HuH-7.5 (cell line): Measurements from ENCODE around the gene TMEM17.

Experiments used
- DNase-seq: peaks from one replicate; pipeline ENCODE4 v3.0.0; 2011; ENCODE audit warnings: low spot score

TMEM17 gene

DNA sequence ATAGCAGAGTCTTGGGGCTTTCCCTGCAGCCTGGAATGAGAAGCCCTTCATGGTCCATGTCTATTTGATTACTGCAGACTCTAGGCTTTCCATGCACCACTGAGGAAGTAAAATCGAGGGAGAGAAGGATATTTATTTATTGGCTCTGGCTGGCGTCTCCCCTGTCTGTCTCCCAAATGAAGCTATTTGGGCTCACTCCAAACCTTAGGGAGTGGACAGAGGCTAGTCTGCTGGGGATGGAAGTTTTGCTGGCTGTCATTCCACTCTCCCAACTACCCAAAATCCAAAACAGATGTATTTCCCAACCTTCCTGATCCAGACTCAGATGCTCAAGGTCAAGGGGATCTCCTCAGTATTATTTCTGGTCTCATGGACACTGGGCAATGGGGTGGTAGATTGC lies 33.7 kb downstream of the TMEM17 start:
- no peak for DNase-seq

DNA sequence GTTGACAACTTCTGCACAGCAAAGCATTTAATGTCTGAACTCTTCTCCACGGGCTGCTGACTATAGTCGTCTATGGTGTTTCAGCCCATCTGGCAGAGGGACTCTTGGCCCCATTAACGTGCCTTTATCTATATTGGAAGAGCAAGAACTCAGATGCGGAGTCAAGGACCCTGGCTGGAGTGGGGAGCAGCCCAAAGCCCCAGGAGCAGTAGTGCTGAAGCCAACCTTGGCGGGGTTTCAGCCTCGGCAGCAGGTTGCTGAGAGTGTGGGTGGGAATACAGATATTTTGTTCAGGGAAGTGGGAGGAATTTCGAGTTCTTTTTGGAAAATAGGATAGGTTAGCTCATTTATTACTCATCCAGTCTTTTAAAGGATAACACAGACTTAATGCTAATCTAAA lies 34.2 kb downstream of the TMEM17 start:
- no peak for DNase-seq

DNA sequence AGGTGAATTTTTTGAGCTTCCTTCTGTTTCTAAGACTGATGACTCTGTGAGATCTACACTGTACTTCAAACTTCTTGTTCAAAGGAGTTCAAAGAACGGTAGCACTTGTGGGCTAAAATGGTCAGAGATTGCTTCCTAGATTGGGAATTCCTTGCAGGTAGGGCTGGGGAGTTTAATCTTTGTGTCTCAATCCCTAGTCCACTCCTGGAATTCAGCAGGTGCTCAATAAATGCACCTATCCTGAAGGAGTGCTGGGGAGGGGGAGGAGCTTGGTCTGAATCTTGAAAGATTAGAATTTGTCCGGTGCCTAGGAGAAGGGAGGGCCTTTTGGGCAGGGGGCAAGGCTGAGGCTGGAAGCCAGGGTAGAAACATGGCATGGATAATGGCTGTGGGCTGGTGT lies 34.6 kb downstream of the TMEM17 start:
- no peak for DNase-seq

DNA sequence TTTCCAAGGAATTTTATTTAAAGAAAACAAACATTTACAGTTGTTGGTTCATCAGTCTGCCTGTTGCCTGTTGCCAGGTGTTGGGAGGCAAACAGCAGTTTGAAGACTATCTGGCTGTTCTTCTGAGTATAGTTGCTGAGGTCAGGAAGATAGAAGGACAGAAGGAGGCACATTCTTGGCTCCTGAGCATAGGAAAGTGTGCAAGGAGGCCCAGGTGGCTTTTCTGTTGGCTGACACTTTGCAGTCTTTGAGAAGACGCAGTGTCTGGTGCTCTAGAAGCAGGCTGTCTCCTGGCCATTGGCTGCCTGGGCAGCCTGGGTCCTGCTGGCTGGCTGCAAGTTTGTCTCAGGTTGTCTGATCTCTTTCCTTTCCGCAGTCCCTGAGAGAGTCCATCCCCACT lies 36.4 kb downstream of the TMEM17 start:
- DNase-seq, result no peak

DNA sequence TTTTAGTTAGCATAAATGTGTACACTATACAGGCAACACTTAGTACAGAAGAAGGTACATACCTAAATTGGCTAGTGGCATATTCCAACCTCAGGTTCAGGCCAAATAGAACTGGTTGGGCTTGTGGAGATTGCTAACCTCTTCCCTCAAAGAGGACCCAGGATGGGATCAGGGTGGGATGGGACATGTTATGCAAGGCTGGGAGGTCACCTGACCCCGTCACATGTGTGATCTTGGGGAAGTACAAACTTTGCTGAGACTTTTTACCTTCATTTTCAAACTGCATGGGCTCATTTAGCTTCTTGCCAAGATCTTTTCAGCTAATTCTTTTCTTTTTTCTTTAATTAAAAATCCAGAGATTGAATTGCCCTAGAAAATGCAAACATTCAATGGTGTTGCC lies 36.9 kb downstream of the TMEM17 start:
- DNase-seq, result no peak

DNA sequence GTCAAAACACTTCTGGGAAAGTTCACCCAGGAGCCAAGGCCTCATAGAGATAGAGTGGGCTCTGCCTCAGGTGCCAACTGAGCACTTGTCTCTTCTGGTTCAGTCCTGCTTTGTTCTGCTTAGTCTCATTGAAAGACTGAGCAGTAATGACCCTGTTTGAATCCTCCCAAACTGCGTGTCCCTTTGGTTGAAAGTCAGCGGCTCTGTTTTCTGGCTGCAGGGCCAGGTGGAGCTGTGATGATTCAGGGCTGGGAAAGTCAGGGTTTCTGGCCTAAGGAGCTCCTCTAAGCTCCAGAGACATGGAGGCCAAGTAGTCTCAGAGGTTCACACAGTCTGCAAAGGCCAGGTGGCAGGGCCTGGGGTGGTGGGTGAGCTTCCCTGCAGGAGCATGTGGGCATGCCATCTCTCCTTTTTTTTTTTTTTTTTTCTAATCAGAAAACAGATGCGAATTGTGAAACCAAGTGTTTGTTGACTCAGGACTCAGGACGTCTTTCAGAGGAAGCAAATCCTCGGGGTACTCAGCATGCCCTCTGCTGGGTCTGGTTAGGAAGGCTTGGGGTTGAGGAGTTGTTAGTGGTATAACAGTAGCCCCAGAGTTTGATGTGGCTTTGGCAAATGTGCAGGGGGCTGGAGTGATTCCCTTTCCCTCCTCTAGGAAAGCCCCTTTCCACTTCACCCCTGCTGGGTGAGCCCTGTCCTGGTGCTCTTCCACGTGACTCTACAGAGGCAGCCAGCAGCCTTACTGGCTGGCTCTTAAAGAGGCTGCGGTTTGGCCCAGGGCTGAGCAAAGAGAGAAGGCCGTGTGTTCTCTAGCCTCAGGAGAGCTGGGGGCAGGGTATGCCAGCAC lies 38.3 kb downstream of the TMEM17 start:
- DNase-seq, result peak; percentile 47

DNA sequence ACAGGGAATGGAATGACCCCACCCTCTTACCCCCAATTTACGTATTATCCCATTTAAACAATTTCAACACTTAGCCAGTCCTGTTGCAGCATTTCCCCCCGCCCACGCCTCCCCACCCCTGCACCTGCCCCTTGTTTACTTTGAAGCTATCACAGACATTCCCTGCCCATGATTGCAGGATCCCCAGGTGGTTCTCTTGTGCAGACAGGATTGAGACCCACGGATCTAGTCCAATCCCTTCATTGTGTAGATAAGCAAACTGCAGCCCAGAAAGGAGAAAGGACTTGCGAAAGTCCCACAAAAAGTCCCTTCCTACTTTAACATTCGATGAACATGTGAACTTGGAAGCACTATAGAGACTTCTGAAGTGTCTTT lies 38.9 kb downstream of the TMEM17 start:
- DNase-seq, result no peak

DNA sequence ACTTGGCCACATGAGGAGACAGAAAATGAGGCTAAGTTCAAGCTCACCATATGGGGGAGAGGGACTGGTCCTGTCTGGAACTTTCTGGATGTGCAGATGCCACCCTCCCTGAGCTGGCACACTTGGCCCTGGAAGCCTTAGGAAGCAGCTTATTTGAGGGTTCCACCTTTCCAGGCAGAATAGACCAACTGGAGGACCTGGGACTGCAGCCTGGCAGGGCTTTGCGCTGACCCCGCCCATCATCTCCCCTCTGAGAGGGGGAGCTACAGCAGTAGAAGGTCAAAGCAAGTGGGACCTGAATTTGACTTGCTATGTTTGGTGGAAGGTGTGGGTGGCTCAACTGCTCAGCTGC lies 39.5 kb downstream of the TMEM17 start:
- no peak for DNase-seq

DNA sequence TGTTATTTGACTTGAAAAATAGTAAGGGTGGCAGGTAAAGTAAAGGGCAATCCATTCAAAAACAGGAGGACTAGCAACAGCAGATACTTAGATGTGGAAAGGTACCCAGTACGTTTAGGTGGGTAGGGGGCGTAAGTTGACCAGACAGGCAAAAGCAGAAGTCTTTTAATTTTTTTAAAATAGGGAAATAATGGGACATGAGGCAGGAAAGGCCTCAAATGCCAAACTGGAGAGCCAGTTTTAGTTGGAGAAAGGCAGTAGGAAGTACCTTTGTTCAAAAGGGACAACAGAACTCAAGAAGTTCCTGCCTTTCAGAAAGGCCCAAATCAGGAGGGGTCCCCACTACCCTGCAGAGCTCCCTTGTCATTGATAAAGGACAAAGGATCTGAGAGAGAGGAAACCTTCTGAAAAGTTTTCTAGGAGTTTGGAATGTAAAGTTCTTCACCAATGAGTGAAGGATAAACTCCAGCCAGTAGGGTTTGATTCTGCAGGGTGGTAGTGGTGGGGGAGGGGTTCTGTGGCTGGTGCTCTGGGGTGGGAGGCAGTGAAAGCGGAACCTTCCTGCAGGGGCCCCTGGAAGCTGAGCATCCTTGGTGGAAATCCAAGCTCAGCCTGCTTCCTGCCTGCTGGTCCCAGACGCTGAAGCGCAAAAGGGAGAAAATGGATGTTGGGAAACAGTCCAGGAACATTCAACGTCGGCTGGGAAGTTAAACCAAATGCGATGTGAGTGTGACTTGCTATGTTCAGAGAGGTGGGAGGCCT lies 40.1 kb downstream of the TMEM17 start:
- no peak for DNase-seq

DNA sequence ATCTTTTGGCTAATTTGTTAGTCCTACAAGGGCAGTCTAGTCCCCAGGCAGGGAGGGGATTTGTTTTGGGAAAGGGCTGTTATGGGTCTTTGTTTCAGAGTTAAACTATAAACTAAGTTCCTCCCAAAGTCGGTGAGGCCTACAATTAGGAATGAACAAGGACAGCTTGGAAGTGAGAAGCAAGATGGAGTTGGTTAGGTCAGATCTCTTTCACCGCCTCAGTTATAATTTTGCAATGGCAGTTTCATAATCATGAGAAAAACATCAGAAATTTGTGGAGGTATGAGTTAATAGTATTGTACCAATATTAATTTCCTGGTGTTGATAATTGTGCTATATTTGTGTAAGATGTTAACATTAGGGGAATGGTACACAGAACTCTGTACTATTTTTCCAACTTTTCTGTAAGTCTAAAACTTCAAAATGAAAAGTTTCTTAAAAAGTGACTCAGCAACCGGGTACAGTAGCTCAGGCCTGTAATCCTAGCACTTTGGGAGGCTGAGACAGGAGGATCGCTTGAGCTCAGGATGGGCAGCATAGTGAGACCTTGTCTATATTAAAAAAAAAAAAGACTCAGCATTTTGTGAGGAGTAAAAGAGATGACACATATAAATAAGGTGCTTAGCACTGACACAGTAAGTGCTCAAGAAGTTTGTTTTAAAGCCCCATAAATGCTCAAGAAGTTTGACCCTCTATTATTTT lies 40.8 kb downstream of the TMEM17 start:
- no peak for DNase-seq

DNA sequence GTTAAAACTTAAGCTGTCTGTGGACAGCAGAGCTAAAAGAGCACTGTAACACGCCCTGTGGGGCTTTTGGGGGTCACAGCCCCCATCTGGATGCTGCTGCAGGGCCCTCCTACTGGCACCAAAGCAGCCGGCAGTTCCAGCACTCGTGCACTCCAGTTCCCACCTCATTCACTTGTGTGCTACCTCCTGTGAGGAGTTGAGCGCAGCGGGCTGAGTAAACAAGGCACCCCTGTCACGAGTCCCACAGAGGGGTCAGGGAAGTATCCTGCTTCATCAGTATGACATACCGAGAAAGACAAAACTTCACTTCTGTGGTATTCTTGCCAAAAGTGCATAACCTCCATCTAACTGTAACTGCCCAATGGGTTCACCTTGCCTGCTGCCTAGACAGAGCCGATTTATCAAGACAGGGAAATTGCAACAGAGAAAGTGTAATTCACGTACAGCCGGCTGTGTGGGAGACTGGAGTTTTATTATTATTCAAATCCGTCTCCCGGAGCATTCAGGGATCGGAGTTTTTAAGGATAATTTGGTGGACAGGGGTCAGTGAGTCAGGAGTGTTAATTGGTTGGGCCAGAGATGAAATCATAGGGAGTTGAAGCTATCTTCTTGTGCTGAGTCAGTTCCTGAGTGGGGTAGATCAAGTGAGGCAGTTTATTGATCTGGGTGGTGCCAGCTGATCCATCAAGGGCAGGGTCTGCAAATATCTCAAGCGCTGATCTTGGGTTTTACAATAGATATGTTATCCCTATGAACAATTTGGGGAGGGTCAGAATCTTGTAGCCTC lies 41.6 kb downstream of the TMEM17 start:
- DNase-seq, result no peak

DNA sequence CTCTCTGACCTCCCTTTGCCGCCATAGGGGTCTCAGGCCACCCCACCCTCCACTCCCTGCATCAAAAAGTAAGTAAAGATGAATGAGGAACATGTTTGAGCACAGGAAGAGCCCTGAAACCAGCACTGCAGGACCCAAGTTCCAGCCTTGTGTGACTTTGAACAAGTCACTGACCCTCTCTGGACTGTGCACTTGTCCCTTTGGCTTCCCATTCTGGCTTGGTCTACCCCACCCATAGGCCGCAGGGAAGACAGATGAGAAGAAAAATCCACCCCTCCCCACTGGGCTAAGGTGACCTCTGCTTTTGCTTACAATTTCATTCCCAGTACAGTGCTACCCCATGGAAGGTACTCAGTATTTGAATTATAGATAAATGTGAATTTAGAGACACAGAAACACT lies 43.8 kb downstream of the TMEM17 start:
- no peak for DNase-seq

DNA sequence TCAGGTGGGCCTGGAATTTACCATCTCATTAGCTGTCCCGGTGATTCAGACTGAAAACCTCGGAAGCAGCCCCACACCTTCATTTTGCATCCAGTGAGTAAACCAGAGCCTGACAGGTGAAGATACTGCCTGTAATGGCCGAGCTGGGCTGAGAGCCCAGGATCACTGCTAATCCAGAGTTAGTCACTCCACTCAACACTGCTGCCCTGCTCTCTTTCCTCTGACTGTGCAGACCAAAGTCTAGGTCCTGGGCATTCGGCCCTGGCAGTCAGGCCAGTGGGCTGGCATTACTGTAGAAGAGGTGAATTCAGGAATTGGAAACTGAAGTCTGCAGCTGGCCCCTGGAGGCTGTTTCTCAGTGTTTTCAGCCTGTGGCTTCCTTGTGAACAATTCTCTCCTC lies 44.3 kb downstream of the TMEM17 start:
- no peak for DNase-seq

DNA sequence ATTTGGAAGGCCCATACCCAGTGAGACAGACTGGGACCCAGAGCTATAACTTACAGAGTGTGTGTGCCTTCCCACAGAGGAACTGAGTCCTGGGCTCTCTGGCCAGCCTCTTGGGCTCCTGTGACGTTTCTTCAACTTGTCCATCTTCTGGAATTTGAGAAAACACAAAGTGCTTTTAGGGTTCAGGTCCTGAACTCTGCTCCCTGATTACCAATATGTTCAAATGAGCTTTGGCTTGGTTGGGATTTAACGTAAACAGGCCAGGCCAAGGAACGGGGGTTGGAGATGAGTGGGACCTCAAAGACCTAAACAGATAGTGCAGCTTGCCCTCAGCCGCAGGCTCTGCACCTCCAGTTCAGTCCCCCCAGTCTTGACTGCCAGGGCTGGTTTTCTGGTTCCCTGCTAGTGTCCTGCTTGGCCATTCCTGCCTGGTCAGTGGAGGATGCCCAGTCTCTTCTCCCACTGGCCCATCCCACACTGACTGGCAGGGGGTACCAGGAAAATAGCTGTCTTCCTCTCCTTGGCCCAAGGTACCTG lies 44.9 kb downstream of the TMEM17 start:
- no peak for DNase-seq

DNA sequence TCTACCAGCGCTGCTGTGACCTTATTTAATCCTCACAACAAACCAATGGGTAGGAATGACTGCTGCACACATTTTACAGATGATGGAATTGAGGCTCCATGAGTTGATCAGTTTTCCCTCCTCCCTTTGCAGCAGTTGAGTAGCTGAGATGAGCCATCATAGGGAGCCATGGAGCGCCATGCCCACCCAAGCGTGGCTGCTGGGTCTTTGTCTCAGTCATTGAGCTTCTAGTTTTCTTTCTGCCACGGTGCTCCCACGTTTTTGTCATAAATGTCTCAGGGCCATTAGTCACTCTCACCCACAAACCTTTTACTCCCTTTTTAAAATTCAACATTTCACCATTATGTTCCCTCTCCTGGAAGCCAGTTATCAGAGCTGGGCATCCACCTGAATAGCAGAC lies 45.8 kb downstream of the TMEM17 start:
- no peak for DNase-seq

DNA sequence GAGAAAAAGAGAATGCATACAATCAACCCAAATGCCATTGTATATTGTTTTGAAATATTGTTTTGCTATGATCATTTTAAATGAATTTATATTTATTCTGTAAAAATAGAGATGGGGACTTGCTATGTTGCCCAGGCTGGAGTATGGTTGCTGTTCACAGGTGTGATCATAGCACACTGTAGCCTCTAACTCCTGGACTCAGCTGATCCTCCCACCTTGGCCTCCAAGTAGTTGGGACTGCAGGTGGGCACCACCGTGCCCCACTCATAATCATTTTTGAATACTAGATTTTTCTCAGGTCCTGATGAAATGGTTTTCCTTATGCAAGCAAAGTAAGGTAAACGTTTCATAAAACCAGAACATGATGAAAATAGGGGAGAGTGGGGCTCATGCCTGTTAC lies 46.3 kb downstream of the TMEM17 start:
- no peak for DNase-seq

DNA sequence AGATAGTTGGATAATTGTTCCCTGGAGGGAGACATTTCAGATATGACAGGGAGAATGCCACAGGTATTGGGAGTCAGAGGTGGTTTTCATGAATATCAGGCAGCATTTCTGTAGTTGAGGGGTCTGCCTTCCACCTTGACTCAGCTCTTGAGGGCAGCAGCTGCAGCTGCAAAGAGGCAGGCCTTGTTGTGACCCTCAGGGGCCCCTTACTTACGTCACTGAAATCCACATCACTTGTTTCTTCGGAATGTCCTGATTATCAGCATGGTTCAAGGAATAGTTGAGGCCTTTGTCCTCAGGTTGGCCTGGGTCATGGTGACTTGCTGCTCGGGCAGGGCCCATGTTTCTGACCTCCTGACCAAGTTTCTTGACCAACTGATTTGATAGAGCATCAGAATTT lies 46.9 kb downstream of the TMEM17 start:
- DNase-seq, result no peak

DNA sequence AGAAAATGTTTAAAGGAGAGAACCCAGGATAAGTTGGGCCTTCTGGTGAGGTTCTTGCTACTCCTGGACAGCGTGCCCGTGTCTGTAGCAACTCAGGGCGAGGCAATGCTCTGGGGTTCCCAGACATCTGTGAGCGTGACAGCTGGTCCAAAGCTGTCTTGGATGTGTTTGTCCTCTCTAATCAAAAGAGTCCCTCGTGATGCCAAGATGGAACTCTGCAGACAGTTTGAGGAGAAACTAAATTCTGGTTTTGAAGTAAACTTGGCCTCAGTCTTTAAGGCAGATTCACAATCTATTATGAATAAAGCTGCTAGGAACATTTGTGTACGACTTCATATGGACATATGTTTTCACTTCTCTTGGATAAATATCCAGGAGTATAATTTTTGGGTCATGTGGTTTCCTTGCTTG lies 47.3 kb downstream of the TMEM17 start:
- DNase-seq, result no peak

DNA sequence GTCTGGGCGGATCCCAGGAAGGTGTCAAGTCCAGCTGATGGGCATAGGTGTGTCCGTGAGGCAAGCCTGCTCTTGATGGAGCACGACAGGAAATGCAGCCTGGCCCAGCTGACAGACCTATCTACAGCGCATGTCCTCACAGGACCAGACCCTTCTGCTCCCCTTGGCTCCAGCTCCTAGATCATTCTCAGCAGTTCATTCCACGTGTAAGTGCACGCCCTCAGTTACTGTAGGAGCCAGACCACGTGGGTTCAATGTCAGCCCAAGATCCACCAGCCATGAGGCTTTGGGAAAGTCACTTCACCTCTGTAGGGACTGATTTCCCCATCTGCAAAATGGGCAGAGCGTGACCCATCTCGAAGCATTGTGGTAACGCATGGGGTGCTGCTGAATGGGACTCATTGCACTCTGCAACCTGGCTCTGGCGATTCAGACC lies 47.8 kb downstream of the TMEM17 start:
- no peak for DNase-seq

DNA sequence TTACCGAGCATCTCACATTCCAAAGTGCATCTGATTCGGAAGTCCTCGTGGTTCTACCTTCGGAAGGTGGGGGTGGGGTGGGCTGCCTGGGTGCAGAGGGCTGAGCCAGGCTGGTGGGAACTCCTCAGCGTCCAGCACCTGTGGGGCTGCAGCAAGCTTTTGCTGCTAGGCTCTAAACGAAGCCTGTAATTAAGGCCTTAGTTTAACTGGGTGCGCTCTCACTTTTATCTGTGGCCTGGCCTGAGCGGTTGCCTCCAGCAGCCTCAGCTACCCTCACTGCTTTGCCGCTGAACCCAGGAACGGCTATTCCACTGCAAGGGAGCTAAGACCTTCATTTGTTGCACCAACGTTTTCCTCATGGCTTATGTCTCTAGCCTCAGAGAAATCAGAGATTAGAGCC lies 48.4 kb downstream of the TMEM17 start:
- DNase-seq, result peak; percentile 57

DNA sequence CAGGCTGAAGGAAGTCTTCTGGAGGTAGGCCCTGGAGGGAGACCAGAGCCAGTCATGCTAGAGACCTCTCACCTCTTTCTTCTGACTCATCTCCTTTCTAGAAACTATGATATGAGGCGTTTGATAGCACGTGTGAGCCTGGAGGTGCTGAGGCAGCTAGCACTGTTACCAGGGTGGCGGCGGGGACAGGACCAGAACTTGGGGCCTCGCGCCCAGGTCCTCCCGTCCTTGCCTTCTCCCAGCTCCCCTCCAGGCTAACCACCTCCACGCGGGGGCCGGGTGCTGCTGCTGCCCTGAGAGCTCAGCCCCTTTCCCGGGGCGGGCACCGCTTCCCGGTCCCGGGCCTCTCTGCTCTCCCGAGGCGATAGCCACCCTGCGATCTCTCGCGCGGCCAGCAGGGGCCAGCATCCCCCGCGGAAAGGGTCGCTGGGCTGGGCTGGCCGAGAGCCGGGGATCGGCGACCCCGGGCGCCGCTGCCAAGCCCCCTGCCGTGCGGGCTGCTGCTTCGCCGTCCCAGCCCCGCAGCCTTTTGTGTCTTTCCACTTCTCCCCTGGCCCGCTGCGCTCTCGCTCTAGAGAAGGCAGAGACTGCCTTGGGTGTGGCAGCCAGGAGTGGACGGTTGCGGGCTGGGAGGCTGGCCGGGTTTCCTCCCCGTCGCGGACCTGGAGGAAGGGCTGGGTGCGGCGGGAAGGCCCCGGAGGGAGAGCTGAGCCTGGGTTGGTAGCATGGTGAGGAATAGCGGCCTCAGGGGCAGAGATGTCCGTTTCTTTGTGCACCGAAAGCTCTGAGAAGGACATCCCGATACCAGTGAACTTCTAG lies 49.1 kb downstream of the TMEM17 start:
- DNase-seq, result peak; percentile 88
